Astrocyte of the spinal cord (primary cell): ENCODE data around the gene UGT1A3.

Experiments
- DNase-seq: peaks from one replicate; pipeline ENCODE4 v3.0.0; 2011; ENCODE audit warnings: low read depth, low spot score
- H3K4me3 ChIP-seq: 2 replicates; pipeline ENCODE4 v1.5.1; 2011; ENCODE audit warnings: low read depth, mild to moderate bottlenecking, low read length, moderate library complexity
- in situ Hi-C: cut with HindIII; loops from 2 replicates; pipeline ENCODE4 v1.10.0; 2017; ENCODE audit warnings: low sequenced_read_pairs
- TF ChIP-seq, protein P1 (sequence below): IDR thresholded peaks from 2 replicates; pipeline ENCODE4 v1.5.1; 2012; ENCODE audit warnings: low read depth, mild to moderate bottlenecking, low read length, inconsistent platforms

UGT1A3 gene

DNA sequence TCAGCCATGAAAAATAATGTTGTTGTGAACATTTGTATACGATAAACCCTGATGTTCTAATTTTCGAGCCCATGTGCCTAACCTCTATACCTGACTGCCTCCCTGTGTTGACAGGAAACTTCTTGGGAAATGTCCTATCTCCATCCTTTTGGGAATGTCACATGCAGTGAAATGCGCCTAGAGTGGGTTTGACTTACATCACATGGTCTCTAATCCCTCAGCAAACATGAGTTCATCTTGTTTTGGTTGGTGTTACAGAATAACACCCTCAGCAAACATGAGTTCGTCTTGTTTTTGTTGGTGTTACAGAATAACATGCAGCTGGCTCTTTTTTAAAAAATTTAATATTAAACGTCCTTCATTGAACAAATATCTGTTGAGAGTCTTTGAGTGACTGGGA, 40.5 kb upstream of the UGT1A3 start:
- TF ChIP-seq, protein P1, sequence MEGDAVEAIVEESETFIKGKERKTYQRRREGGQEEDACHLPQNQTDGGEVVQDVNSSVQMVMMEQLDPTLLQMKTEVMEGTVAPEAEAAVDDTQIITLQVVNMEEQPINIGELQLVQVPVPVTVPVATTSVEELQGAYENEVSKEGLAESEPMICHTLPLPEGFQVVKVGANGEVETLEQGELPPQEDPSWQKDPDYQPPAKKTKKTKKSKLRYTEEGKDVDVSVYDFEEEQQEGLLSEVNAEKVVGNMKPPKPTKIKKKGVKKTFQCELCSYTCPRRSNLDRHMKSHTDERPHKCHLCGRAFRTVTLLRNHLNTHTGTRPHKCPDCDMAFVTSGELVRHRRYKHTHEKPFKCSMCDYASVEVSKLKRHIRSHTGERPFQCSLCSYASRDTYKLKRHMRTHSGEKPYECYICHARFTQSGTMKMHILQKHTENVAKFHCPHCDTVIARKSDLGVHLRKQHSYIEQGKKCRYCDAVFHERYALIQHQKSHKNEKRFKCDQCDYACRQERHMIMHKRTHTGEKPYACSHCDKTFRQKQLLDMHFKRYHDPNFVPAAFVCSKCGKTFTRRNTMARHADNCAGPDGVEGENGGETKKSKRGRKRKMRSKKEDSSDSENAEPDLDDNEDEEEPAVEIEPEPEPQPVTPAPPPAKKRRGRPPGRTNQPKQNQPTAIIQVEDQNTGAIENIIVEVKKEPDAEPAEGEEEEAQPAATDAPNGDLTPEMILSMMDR = no peak
- in situ Hi-C loops = no loop called here

DNA sequence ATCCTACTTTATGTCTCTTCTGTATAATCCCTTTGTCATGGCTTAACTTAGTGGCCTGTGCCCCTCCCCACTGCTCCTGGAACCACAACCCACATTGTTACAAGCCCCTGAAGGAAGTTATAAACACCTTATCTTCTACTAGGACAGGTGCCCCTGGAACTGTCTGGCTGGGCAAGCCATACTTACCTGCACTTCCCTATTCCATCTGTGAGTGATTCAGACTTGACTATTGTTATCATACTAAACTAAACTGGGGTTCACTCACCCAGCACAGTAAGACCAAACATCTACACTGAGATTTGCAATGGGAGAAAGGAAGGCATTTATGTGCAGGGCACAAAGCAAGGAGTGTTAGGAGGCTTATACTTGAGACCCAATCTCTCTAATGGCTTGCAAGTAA, 39.8 kb upstream of the UGT1A3 start:
- no peak for DNase-seq
- TF ChIP-seq, protein P1 = no peak

More for the DNA sequence above, 40.5 kb upstream of the UGT1A3 start:
- H3K4me3 ChIP-seq = no peak overlapping the region
- DNase-seq = no peak

DNA sequence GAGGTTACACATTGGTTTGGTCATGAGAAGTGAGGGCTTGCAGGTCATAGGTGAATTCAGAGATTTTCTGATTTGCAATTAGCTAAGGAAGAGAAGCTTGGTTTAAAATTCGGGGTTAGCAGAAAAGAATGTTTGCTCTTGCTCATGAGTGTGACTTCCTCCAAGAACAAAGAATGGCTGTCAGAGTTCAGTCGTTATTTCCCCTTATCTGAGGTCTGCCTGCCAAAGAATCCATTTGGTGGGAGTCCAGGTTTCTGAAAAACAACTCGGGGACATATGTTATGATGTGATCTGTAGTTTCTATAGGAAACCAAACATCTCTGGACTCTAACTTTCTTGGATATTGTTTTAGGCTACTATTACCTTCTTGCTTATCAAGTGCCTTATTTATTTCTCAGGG, 39.3 kb upstream of the UGT1A3 start:
- no peak overlapping the region for H3K4me3 ChIP-seq
- in situ Hi-C loops = no loop called here
- TF ChIP-seq, protein P1 = no peak
- no peak for DNase-seq

More for the DNA sequence above, 39.8 kb upstream of the UGT1A3 start:
- in situ Hi-C loops = no loop called here
- H3K4me3 ChIP-seq = no peak overlapping the region

DNA sequence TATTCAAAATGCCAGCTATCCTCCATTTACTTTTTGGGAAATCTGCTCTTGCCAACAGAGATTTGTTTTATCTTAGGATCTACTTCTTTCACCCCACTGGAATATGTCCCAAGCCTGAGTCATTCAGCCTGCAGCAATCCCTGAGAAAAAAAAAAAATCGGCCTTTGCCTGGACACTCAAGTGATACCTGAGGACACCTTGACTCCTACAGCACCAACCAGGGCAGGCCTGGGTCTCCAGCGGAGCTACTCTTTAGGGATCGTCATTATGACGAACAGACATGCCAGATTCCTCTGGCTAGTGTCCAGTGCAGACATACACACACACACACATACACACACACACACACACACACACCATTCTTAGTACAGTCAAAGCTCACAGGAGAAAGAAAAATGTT, 38.4 kb upstream of the UGT1A3 start:
- H3K4me3 ChIP-seq = no peak overlapping the region
- in situ Hi-C loops = no loop called here
- no peak for DNase-seq
- TF ChIP-seq, protein P1 = no peak

DNA sequence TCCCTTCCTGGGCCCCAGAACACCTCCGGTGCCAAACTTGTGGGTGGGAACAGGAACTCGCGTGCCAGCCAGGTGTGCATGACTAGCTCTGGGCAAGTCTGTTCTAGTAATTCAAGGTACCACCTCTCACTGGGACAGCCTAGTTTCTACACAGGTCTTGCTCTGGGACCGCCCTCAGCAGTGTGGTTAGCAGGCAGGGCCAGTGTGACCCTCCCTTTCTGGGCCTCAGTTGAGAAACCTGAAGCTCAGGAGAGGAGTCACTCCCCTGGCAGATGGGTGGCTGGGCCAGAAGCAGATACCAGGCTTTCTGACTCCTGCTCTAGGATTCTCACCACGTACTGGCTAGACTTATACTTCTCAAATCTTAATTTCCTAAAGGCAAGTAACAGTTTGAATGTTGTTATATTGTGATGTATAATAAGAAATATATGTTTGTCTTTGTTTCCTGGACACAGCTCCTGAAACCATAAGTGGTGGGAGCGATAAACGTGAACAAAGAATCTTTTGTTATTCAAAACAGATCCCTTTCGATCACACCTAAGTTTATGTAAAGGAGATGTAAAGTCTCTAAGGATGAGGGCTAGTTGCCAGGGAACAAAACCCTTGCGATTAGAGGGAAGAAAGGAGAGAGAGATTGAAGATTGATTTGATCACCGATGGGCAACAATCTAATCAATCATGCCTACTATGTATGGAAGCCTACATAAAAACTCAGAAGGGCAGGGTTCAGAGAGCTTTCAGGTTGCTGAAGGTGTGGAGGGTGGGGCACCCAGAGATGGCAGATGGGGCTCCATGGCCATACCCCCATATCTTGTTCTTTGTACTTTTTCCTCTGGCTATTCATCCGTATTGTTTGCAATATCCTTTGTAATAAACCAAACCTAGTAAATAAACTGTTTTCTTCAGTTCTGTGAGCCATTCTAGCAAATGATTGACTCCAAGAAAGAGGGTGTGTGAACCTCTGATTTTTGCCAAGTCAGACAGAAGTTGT, 37.1 kb upstream of the UGT1A3 start:
- H3K4me3 ChIP-seq = no peak overlapping the region
- in situ Hi-C loops = no loop called here
- DNase-seq = no peak
- TF ChIP-seq, protein P1 = no peak

DNA sequence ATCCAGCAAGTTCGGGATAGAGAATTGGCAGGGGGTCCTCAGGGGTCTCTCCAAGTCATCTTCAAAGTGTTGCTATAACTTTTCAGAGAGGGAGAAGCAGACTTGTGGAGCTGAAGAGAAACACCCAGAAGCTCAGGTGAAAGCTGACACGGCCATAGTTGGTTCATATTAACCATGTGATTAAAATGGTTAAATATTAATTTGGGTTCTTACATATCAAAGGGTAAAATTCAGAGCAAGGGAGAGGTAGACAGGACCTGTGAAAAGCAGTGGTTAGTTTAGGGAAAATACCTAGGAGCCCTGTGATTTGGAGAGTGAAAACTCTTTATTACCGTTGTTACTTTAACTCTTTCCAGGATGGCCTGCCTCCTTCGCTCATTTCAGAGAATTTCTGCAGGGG, 36.2 kb upstream of the UGT1A3 start, which contains the start of gene UGT1A6:
UGT1A6 (plus strand) TSS at position 243 of the 400 bp plus-strand sequence; CDS start at position 358, 115 bp downstream.
- H3K4me3 ChIP-seq = no peak within 1 kb of the TSS
- in situ Hi-C loops = no loop called here
- no peak for DNase-seq
- TF ChIP-seq, protein P1 = no peak
